Measurements from ENCODE around the gene ADGRD1. TPM values are rescaled to one million over a fixed set of nuclear protein-coding genes. Genes with fewer than 3 reads are reported as not detected.

Gene ADGRD1
- total RNA-seq, 2 experiments from 2014 or later: 0.27 to 0.65 TPM

DNA sequence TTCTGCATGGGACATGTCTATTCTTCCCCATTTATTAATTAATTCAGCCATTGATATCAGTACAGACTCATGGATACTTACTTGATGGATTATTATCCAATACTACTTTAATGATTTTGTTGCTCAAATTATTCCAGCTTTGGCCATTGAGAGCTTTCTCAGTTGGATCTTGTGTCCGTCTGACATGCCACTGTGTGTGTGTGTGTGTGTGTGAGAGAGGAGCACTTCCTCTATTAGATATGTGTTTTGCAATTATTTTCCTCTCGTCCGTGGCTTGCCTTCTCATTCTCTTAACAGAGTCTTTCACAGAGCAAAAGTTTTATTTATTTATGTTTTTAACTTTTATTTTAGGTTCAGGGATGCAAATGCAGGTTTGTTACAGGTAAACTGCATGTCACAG, 194.2 kb downstream of the ADGRD1 start:
- ATAC-seq: no peak
- H3K36me3 Mint-ChIP-seq (ENCODE audit: low read depth): no peaks in the 10 kb centered on the region
- CTCF ChIA-PET: no interaction called here
- no peak overlapping the region for H3K4me3 Mint-ChIP-seq
- no peak for DNase-seq
- H3K9me3 Mint-ChIP-seq: peaks cover 8% of the 10 kb centered on the region
- H3K4me1 Mint-ChIP-seq (ENCODE audit: low read depth): no peaks in the 10 kb centered on the region
- peaks cover 29% of the 10 kb centered on the region for H3K27me3 Mint-ChIP-seq
- no peak for TF ChIP-seq CTCF (IDR thresholded peaks at IDR 0.05)
- POLR2A ChIA-PET: no interaction called here
- intact Hi-C loops (cut with micrococcal nuclease): no loop called here
- H3K27ac Mint-ChIP-seq: no peak overlapping the region

GRCh38 chr12:131151558-131152345, 198.0 kb downstream of the ADGRD1 start:
- DNase-seq (no peak), ATAC-seq (no peak)
- Mint-ChIP-seq H3K4me1 (ENCODE audit: low read depth) (no peaks in the 10 kb centered on the region), H3K4me3 (no peak overlapping the region), H3K27ac (no peak overlapping the region), H3K9me3 (peaks cover 8% of the 10 kb centered on the region), H3K27me3 (peaks cover 29% of the 10 kb centered on the region), H3K36me3 (ENCODE audit: low read depth) (no peaks in the 10 kb centered on the region)
- ChIA-PET CTCF (interaction anchor here (1.1 to 1.6 kb wide), 4 partner anchors 18 to 46 kb away, joined by 3 to 7 read pairs (median 4); no protein-coding TSS in a partner anchor), POLR2A (no interaction called here)
- intact Hi-C loops (cut with micrococcal nuclease): no loop called here
- TF ChIP-seq CTCF (IDR thresholded peaks at IDR 0.05): no peak

DNA sequence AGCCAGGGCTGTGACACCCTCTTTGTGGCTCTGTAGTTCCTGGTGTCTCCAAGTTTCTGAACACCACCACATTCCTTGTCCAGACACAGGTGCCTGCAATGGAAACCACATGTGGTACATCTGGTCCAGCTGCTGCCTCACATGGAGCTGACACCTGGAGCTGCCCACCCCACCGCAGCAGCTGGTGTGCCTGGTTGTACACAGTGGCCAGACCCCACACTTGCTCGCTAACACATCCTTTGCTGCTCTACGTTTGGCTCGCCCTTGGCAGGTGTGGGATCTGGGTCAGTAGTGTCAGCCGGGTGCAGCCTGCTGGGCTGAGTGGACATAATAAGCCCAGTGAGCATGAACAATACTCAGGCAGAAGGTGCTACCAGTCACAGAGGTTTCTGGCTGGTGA, 198.9 kb downstream of the ADGRD1 start:
- ChIA-PET POLR2A (no interaction called here), CTCF (no interaction called here)
- Mint-ChIP-seq H3K36me3 (ENCODE audit: low read depth) (no peaks in the 10 kb centered on the region), H3K4me1 (ENCODE audit: low read depth) (no peaks in the 10 kb centered on the region), H3K4me3 (no peak overlapping the region), H3K9me3 (peaks cover 8% of the 10 kb centered on the region), H3K27ac (no peak overlapping the region), H3K27me3 (peaks cover 25% of the 10 kb centered on the region)
- intact Hi-C loops (cut with micrococcal nuclease): no loop called here
- TF ChIP-seq CTCF (IDR thresholded peaks at IDR 0.05): no peak
- no peak for DNase-seq
- ATAC-seq: no peak

GRCh38 chr12:131153016-131153415, 199.3 kb downstream of the ADGRD1 start:
- TF ChIP-seq CTCF (IDR thresholded peaks at IDR 0.05): no peak
- Mint-ChIP-seq H3K4me1 (ENCODE audit: low read depth) (no peaks in the 10 kb centered on the region), H3K36me3 (ENCODE audit: low read depth) (no peaks in the 10 kb centered on the region), H3K27me3 (peaks cover 21% of the 10 kb centered on the region), H3K9me3 (peaks cover 8% of the 10 kb centered on the region), H3K4me3 (no peak overlapping the region), H3K27ac (no peak overlapping the region)
- intact Hi-C loops (cut with micrococcal nuclease): no loop called here
- POLR2A ChIA-PET: no interaction called here
- DNase-seq (no peak), ATAC-seq (no peak)
- CTCF ChIA-PET: no interaction called here

GRCh38 chr12:131153956-131154355, 200.2 kb downstream of the ADGRD1 start:
- Mint-ChIP-seq H3K9me3 (peaks cover 8% of the 10 kb centered on the region), H3K27ac (no peak overlapping the region), H3K27me3 (peaks cover 17% of the 10 kb centered on the region), H3K36me3 (ENCODE audit: low read depth) (no peaks in the 10 kb centered on the region), H3K4me1 (ENCODE audit: low read depth) (no peaks in the 10 kb centered on the region), H3K4me3 (no peak overlapping the region)
- ChIA-PET POLR2A (no interaction called here), CTCF (no interaction called here)
- DNase-seq (no peak), ATAC-seq (no peak)
- TF ChIP-seq CTCF (IDR thresholded peaks at IDR 0.05): no peak
- intact Hi-C loops (cut with micrococcal nuclease): no loop called here
